ENCODE measurements around the gene HEG1. TPM values are rescaled to one million over a fixed set of nuclear protein-coding genes. Genes with fewer than 3 reads are reported as not detected.
A peak's percentile ranks its signal among the peaks of the same experiment; 100 is the strongest.
"Not testable (repeated sequence)": the region's sequence is repeated elsewhere in the genome, so short reads cannot be mapped to it uniquely, and the experiment has no call there.

Gene HEG1, protein sequence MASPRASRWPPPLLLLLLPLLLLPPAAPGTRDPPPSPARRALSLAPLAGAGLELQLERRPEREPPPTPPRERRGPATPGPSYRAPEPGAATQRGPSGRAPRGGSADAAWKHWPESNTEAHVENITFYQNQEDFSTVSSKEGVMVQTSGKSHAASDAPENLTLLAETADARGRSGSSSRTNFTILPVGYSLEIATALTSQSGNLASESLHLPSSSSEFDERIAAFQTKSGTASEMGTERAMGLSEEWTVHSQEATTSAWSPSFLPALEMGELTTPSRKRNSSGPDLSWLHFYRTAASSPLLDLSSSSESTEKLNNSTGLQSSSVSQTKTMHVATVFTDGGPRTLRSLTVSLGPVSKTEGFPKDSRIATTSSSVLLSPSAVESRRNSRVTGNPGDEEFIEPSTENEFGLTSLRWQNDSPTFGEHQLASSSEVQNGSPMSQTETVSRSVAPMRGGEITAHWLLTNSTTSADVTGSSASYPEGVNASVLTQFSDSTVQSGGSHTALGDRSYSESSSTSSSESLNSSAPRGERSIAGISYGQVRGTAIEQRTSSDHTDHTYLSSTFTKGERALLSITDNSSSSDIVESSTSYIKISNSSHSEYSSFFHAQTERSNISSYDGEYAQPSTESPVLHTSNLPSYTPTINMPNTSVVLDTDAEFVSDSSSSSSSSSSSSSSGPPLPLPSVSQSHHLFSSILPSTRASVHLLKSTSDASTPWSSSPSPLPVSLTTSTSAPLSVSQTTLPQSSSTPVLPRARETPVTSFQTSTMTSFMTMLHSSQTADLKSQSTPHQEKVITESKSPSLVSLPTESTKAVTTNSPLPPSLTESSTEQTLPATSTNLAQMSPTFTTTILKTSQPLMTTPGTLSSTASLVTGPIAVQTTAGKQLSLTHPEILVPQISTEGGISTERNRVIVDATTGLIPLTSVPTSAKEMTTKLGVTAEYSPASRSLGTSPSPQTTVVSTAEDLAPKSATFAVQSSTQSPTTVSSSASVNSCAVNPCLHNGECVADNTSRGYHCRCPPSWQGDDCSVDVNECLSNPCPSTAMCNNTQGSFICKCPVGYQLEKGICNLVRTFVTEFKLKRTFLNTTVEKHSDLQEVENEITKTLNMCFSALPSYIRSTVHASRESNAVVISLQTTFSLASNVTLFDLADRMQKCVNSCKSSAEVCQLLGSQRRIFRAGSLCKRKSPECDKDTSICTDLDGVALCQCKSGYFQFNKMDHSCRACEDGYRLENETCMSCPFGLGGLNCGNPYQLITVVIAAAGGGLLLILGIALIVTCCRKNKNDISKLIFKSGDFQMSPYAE (N-terminal part only)
- total RNA-seq = 10 to 100 TPM; 38.5 to 75.6 TPM

DNA sequence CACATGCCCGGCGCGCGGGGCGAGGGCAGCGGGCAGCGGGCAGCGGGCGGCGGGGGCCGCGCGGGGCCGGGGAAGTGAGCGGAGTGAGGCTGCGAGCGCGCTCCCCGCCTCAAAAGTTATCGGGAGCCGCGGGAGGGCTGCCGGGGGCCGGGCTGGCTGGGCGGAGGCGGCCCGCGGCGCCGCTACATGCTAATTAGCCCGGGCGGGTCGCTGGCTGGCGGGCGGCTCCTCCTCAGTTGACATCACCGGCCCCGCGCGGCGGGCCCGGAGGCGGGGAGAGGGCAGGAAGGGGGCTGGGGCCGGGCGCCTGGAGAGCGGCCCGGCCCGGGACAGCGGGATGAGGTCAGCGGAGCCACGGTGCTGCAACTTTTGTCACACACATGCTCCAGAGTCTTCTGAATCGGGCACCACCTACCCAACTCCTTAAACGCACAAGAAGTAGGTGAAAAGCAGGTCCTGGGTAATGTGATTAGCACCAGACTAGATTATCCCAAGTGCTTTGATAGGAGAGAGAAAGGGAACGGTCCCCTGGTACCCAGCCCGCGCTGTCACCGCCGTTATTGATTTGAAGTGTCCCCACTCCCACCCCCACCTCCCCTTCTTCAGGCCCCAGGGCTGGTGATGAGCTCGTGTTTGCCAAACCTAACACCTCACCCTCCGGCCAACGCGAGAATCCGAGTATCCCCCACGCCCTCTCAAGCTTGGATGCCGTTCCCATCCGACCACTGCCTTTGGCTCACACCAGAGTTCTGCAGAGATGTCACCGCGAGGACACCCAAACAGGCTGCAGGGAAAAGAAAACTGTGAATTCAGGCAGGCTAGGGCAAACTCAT lies at the start of gene HEG1:
Gene HEG1 (minus strand): TSS at position 85 of the 833 bp plus-strand sequence. CDS start 107 bp downstream, outside the sequence.
- CTCF ChIA-PET = no interaction called here
- Mint-ChIP-seq H3K4me1 (peaks cover 42% of the 10 kb centered on the region), H3K27ac (peak within 1 kb of the TSS; percentile 95), H3K27me3 (peaks cover 11% of the 10 kb centered on the region), H3K4me3 (peak within 1 kb of the TSS; percentile 99), H3K36me3 (peaks cover 9% of the 10 kb centered on the region), H3K9me3 (ENCODE audit: low read depth) (no peaks in the 10 kb centered on the region)
- peak; percentile 85 for DNase-seq
- ATAC-seq = peak; percentile 81

DNA sequence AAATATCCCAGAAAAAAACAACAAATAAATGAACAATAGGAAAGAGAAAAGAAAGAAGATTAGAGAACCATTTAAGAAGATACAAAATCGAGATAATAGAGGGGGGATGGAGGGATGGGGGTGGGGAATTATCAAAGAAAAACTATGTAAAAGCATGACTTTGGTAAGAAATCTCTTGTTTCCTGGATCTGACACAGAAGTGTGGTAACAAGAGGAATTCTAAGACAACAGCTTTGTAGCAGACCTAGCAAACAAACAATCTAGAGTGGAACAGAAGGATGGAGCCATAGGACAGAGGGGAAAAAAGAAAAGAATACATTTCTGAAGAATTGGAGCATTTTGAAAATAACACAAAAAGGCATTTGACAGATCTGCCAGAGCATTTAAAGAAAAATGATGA lies 49.3 kb upstream of the HEG1 start:
- Mint-ChIP-seq H3K4me3 (no peak overlapping the region), H3K4me1 (peaks cover 27% of the 10 kb centered on the region), H3K27ac (no peak overlapping the region), H3K36me3 (peaks cover 11% of the 10 kb centered on the region), H3K27me3 (peaks cover 28% of the 10 kb centered on the region), H3K9me3 (ENCODE audit: low read depth) (peaks cover 4% of the 10 kb centered on the region)
- CTCF ChIA-PET = interaction anchor here (1.5 kb wide), 1 partner anchor 204 kb away, joined by 3 read pairs; no protein-coding TSS in a partner anchor
- DNase-seq = no peak
- no peak for ATAC-seq

DNA sequence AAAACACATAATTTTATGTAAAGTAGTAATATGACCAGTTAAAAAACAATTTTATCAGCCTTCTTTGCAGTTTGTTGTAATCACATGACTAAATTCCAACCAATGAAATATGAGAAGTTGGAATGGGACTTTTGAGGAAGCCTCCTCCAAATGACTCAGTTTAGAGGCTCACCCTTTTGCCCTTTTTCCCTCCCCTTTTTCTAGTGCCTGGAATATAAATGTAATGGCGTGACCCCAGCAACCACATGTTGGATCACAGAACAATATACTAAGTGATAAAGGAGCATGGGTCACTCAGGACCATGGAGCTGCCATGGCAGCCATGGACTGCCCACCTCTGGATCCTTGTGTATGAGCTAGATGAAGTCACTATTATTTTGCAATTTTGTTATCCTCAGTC lies 48.8 kb upstream of the HEG1 start:
- H3K4me1 Mint-ChIP-seq = peaks cover 22% of the 10 kb centered on the region
- H3K4me3 Mint-ChIP-seq = no peak overlapping the region
- CTCF ChIA-PET = interaction anchor here (1.5 kb wide), 1 partner anchor 204 kb away, joined by 3 read pairs; no protein-coding TSS in a partner anchor
- H3K9me3 Mint-ChIP-seq (ENCODE audit: low read depth) = peaks cover 6% of the 10 kb centered on the region
- H3K27me3 Mint-ChIP-seq = peaks cover 28% of the 10 kb centered on the region
- no peak overlapping the region for H3K27ac Mint-ChIP-seq
- ATAC-seq (no peak), DNase-seq (no peak)
- peaks cover 14% of the 10 kb centered on the region for H3K36me3 Mint-ChIP-seq

DNA sequence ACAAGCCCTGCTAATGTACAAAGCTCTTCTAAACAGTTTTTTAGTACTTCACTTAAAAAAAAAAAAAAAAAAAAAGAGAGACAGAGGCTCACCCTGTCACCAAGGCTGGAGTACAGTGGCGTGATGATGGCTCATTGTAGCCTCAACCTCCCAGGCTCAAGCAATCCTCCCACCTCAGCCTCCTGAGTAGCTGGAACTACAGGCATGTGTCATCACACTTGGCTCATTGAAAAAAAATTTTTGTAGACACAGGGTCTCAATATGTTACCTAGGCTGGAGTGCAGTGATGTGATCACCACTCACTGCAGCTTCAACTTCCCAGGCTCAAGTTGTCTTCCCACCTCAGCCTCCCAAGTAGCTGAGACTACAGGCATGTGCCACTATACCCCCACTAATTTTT lies 47.6 kb upstream of the HEG1 start:
- no peak overlapping the region for H3K4me3 Mint-ChIP-seq
- peaks cover 17% of the 10 kb centered on the region for H3K36me3 Mint-ChIP-seq
- DNase-seq (no peak), ATAC-seq (no peak)
- CTCF ChIA-PET = interaction anchor here (0.9 kb wide), 1 partner anchor 482 kb away, joined by 3 read pairs; no protein-coding TSS in a partner anchor
- peaks cover 6% of the 10 kb centered on the region for H3K9me3 Mint-ChIP-seq (ENCODE audit: low read depth)
- peaks cover 11% of the 10 kb centered on the region for H3K4me1 Mint-ChIP-seq
- peaks cover 28% of the 10 kb centered on the region for H3K27me3 Mint-ChIP-seq
- no peak overlapping the region for H3K27ac Mint-ChIP-seq

DNA sequence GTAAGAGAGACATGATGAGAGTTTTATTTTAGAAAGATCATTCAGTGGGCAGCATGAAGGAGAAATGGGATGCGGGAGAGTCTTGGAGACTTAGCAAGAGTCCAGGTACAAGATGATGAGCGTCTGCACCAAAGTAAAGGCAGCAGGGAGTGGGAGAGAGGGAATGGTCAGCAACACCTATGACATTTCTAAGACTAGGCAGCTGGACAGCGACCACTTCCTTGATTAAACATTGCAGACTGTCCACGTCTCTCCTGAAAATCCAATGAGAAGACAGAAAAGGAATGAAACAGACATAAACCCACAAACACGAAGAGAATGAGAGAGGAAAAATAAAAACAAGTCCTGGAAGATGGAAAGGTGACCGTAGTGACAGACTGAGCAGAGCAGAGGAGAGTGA lies 46.7 kb upstream of the HEG1 start:
- Mint-ChIP-seq H3K9me3 (ENCODE audit: low read depth) (peaks cover 6% of the 10 kb centered on the region), H3K27me3 (peaks cover 31% of the 10 kb centered on the region), H3K36me3 (peaks cover 17% of the 10 kb centered on the region), H3K4me3 (no peak overlapping the region), H3K27ac (no peak overlapping the region), H3K4me1 (peaks cover 5% of the 10 kb centered on the region)
- DNase-seq = no peak
- CTCF ChIA-PET = no interaction called here
- no peak for ATAC-seq

DNA sequence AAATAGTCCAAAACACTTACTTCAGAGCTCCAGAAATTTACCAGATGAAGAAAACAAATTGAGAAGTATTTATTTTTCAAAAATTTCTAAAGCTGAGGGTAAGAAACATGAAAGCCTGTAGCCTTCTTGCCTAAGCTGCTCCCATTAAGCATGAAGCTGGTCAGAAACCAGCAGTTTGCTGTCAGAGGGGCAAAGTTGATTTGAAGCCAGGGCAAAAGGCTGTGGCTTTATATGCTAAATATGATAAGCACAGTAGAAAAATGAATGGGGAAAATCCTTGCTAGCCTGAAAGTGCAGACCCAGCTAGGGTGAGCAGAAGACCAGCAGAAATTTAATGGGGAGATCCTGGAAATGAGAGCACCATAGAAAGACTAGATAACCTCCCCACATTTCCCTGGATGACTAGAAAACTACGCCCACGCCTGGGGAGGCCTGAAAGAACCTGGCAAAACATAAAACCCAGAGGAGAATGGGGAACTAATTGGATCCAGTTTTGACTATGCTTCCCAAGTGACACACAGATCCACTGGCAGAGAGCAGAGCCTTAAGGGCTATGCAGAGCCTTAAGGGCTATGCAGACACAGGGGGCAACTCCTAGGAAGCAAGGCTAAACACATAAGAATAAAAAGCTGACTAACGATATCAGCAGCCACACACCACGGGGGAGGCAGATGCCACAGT lies 43.0 kb upstream of the HEG1 start:
- Mint-ChIP-seq H3K27me3 (peaks cover 17% of the 10 kb centered on the region), H3K9me3 (ENCODE audit: low read depth) (peaks cover 3% of the 10 kb centered on the region), H3K4me1 (no peaks in the 10 kb centered on the region), H3K4me3 (no peak overlapping the region), H3K36me3 (peaks cover 6% of the 10 kb centered on the region), H3K27ac (no peak overlapping the region)
- ATAC-seq (no peak), DNase-seq (no peak)
- CTCF ChIA-PET = interaction anchor here (1.7 kb wide), 1 partner anchor 11 kb away, joined by 4 read pairs; no protein-coding TSS in a partner anchor

DNA sequence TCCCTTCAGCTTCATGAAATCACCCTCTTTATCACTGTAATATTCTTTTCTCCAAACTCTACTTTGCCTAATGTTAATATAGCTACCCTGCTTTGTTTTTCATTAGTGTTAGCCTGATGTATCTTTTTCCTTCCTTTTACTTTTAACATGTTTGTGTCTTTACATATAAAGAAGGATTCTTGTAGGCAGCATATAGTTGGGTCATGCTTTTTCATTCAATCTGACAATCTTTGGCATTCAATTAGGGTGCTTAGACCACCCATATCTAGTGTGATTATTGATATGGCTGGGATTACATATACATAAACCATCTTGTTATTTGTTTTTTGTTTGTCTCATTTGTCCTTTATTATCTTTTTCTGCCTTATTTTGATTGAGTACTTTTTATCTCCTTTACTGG lies 34.9 kb upstream of the HEG1 start:
- peaks cover 5% of the 10 kb centered on the region for H3K9me3 Mint-ChIP-seq (ENCODE audit: low read depth)
- CTCF ChIA-PET = no interaction called here
- peaks cover 9% of the 10 kb centered on the region for H3K36me3 Mint-ChIP-seq
- H3K4me3 Mint-ChIP-seq = no peak overlapping the region
- no peak overlapping the region for H3K27ac Mint-ChIP-seq
- ATAC-seq (no peak), DNase-seq (no peak)
- H3K4me1 Mint-ChIP-seq = no peaks in the 10 kb centered on the region
- peaks cover 13% of the 10 kb centered on the region for H3K27me3 Mint-ChIP-seq

DNA sequence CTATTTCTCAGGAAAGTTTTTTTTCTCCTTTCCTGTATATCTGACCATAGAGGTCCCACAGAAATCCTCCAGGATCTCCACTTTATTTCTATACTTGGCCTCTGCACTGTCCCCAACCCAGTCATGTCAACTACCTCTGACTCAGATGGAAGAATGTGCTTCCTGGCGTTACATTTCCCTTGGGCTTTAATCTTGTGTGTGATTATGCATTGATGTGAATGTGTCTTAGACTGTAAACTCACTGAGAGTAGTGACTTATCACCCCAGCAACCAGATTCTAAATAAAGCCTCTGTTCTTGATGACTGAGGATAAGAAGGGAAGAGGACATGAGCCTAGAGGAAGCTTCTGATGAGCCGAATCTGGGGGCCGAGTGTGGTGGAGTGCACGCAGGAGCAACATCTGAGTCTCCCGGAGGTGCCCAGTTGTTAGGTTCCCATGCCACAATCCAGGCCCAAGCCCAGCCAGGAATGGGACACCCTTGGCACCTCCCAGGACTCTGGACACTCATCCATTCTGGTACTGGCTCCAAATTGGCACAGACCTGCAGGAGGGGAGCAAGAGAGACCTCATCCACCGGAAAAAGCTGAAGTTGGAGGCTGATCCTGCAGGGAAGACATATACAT lies 32.1 kb upstream of the HEG1 start:
- Mint-ChIP-seq H3K9me3 (ENCODE audit: low read depth) (peaks cover 5% of the 10 kb centered on the region), H3K27ac (no peak overlapping the region), H3K27me3 (peaks cover 13% of the 10 kb centered on the region), H3K4me1 (no peaks in the 10 kb centered on the region), H3K4me3 (no peak overlapping the region), H3K36me3 (peaks cover 9% of the 10 kb centered on the region)
- no peak for DNase-seq
- no peak for ATAC-seq
- CTCF ChIA-PET = no interaction called here

DNA sequence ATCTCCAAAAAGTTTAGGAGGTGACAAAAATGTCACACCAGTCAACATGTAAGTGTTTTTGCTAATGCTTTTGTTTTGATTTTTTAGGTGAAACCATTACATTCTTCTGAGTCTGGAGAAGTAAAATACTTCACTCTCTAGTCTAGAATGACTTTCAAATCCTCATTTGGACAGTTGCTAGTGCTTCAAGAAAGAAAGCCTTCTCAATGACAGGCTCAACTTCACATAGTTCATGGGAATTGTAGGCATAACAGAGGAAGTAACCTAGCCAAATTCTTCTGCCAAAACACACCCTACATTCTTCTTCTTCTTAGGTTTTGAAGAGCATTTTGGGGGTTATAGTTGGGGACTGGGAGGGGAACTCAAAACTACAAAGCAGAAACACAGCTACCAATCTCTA lies 29.4 kb upstream of the HEG1 start:
- Mint-ChIP-seq H3K36me3 (no peaks in the 10 kb centered on the region), H3K4me3 (no peak overlapping the region), H3K4me1 (peaks cover 2% of the 10 kb centered on the region), H3K9me3 (ENCODE audit: low read depth) (no peaks in the 10 kb centered on the region), H3K27ac (no peak overlapping the region), H3K27me3 (peaks cover 10% of the 10 kb centered on the region)
- ATAC-seq (no peak), DNase-seq (no peak)
- CTCF ChIA-PET = no interaction called here

DNA sequence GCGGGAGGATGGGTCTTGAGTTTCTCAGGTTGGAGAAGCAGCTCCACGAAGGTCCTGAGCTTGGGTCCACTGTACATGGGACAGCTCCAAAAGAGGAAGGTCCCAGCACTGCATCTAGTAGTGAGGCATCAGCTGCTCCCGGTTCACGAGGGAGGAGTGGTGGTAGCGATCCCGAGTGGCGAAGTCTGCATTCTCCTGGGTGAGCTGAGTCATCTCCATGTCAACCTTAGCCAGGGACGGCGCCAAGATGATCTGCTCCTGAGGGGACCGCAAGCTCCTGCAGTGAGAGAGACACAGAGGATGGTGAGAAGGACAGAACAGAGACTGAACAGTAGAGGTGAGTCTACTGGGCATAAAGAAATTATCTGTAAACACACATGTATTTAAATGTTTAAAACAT lies 28.0 kb upstream of the HEG1 start:
- no peaks in the 10 kb centered on the region for H3K9me3 Mint-ChIP-seq (ENCODE audit: low read depth)
- no peak overlapping the region for H3K27ac Mint-ChIP-seq
- H3K27me3 Mint-ChIP-seq = peaks cover 8% of the 10 kb centered on the region
- no peak for ATAC-seq
- no peaks in the 10 kb centered on the region for H3K36me3 Mint-ChIP-seq
- H3K4me1 Mint-ChIP-seq = peaks cover 3% of the 10 kb centered on the region
- CTCF ChIA-PET = no interaction called here
- H3K4me3 Mint-ChIP-seq = no peak overlapping the region
- no peak for DNase-seq

DNA sequence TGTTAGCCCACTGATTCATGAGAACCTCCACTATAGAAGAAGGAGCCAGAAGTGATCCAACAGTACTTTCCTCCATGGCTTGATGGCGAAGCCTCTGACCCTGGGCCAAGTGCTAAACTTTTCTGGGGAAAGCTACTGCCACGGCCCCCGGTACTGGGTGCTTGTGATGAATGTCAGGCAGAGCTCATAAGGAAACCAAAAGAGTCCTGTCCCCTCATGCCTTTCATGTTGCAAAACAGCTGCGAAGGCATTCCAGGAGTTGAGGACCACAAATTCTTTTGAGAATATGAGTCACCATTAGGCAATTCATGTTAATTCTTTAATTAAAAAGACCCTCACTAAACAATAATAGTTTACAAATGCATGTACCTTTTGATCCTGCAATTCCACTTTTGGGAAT lies 26.5 kb upstream of the HEG1 start:
- DNase-seq; H3K27ac Mint-ChIP-seq; H3K4me1 Mint-ChIP-seq; ATAC-seq; H3K36me3 Mint-ChIP-seq; CTCF ChIA-PET; H3K4me3 Mint-ChIP-seq; H3K9me3 Mint-ChIP-seq (ENCODE audit: low read depth); H3K27me3 Mint-ChIP-seq: not testable (repeated sequence)

DNA sequence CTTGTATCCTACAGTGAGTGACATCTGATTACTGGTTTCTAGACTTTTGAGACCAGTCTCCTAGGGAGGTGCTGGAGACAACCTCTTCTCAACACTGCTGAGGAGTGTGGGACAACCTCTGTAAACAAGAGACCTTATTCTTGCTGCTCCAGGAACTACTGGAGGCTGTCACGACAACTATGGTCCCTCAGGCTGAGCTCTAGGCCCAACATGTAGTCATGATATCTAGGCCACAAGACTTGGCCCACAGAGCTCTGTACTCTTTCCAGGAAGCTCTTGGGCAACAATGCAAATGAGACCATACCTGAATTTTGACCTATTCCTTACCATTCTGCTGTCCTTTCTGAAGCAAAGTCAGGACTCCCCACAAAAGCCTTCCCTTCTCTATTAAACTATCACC lies 24.3 kb upstream of the HEG1 start:
- peaks cover 3% of the 10 kb centered on the region for H3K27me3 Mint-ChIP-seq
- H3K4me1 Mint-ChIP-seq = peaks cover 6% of the 10 kb centered on the region
- H3K36me3 Mint-ChIP-seq = no peaks in the 10 kb centered on the region
- DNase-seq (no peak), ATAC-seq (no peak)
- CTCF ChIA-PET = no interaction called here
- no peak overlapping the region for H3K4me3 Mint-ChIP-seq
- H3K9me3 Mint-ChIP-seq (ENCODE audit: low read depth) = no peaks in the 10 kb centered on the region
- no peak overlapping the region for H3K27ac Mint-ChIP-seq

Measured in activated CD8-positive, alpha-beta memory T cell treated with anti-CD3 and anti-CD28 coated beads, Interleukin-2, amount 10 ng/mL, durations not matched to agents 7 days and 5 days (primary cell).